COLO668 (cell line): Measurements from ENCODE around the gene ZBTB7C.
A peak's percentile ranks its signal among the peaks of the same experiment; 100 is the strongest.

Experiments used
- DNase-seq: peaks from one replicate; lab custom pipeline; 2025; ENCODE audit not compliant: unreplicated experiment; lab: John Stamatoyannopoulos, UW

ZBTB7C gene

DNA sequence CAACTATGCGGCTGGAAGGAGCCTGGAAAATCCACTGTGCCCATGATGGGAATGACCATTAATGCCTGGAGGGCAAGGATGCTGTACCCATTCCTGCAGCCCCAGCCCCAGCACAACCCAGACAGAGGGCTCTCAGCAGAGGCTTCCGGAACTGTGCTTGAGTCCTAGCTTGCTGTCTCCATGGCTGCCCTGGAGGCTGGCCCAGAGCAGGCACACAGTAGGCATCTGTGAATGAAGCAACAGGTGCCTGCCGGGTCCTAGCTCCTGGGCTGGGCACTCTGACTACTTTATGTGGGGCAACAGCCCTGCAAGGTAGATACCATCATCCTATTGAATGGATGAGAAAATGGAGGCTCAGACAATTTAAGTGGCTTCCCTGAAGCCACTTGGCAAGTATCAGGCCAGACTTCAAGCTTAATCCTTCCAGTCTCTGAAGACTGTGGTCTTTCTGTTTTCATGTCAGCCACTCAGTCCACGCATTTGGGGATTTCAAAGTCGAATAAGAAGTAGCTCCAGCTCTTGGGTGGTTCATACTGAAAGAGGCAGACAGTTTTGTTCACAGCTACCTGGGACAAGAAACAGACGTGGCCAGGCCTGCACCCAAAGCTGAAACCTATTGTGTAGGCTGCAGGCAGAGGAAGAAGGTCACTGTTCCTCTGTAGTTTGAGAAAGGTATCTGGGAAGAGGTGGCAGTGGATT is 237.5 kb downstream of the ZBTB7C start:
- no peak for DNase-seq

DNA sequence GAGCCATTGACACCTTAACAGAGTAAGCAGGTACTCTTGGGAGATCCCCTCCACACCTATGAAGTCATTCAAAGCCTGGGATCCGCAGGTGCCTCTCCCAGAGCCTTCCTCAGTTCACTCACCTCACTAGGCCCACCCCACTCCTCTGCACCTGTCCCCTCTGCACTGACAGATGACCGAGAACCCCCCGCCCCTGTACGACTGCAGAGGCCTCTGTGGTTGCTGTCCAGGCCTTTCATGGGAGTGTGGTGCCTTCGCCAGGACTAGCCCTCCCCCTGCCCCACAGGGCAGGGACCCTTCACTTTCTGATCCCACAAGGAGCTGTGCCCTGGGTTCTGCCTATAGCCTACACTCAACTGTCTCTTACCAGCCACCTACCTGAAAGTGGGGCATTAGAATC is 238.5 kb downstream of the ZBTB7C start:
- DNase-seq = no peak

DNA sequence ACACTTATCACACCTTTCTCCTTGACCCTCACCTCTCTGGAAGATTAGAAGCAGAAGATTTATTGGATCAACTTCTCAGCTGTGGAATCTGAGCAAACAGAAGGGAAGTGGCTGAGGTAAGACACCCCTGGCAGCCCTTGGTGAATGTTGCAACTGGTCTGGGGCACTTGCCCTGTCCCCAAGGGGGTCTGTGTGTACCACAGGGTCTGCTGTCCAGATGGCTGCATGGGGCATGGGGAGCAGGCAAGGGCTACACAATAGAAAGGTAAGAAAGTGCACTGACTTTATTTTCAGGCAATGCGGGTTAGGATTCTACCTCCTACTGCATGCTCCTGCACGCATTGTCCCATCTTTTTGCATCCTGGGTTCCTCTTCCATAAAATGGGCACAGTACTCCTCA is 240.3 kb downstream of the ZBTB7C start:
- no peak for DNase-seq

DNA sequence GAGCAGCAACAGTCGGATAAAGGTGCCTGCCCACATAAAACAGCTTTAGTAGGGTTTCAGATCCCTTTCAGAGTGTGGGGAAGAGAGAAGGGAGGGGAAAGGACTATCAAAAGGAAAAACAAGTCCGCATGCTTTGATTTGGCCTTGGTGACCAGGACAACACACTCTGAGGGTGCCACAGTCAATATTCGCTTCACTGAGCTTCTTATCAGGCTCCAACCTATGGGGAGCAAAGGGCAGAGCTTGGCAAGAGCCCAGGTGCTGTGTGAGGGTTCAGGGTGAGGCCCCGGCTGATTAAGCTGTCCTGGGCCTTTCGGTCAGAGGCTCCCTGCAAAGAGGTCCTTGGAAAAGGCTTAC is 241.3 kb downstream of the ZBTB7C start:
- no peak for DNase-seq

DNA sequence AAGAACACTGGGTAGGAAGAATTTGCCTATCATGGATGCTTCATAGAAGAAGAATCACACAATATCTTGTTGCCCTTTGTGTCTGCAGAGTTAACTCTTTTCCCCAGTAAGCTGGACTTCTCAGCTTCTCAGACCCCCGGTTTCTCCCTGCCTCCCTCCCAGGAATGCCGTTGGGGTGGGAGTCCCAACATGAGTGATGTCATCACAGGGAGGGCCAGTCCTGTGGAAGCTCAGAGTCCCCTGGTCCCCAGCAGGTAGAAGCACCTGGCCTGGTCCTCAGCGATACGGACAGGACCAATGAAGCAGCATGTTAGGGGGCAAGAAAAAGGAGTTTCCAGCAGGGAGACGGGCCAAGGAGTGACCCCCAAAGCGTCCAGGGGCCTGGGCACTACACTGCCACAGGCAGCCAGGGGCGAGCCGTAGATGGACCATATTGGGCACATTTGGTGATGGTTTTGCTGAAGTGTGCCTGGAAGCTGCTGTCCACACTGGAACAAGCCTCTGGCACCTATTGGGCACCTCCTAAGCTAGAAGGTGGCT is 242.8 kb downstream of the ZBTB7C start:
- DNase-seq = no peak

DNA sequence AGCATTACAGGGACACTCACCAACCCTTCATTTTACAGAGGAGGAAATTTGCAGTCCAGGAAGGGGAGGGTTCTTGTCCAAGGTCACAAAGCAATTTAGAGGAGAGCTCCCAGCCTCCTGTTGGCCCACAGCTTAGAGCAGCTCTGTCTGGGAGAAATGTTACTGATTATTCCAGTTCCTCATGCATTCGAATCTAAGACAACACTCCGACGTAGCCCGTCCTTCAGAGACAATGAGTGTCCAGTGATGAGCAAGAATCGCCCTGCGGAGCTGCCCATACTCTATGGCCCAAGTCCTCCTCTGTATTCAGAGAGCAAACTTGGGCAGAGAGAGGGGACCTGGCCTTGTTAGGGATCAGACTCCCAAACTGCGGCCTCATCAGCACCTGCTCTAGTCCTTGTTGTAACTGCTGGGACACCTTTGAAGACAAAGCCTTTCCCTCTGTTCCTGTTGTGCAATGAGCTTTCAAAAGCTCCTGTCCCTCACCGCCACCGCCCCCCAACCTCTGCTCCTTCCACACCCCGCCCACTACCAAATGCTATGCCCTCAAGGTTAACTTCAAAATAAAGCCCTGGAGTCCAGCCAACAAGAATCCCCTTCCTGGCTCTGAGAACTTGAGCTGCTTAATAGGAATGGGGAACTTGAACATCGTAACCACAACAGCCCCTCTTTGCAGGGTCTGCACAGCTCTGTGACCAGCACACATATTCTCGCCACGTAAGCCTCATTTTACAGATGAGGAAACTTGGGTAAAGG is 243.9 kb downstream of the ZBTB7C start:
- no peak for DNase-seq

DNA sequence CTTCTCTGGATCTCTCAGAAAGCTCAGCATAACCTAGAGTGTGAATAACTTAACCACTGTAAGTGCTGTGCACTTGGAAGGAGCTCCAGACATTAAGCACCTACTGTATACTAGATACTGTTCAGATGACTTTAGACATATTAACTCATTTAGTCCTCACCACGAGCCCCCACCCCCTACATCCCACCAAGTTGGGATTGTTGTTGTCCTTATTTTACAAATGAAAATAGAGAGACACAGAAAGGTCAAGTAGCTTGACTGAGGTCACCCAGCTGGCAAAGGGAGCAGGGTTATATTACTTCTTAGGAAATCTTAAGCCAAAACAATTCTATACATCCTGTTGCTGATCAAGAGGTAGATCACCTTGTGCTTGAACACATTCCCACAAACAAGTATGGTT is 244.5 kb downstream of the ZBTB7C start:
- DNase-seq = no peak

DNA sequence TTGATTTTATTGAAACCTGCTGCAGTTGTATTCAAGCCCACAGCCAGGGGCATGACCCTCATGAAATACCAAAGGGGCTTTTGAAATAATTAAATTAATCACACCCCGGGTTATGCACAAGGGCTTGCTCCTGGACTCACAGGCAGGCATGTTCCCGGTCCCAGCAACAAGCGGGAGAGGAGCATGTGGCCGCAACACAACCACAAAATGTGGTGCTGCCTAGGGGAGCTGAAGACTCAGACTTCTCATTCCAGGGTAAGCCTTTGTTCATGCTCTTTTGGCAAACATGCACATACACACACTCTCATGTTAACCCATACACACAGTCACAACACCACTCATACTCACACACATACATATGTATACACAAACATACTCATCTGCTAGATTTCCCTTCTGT is 245.1 kb downstream of the ZBTB7C start:
- DNase-seq = no peak

DNA sequence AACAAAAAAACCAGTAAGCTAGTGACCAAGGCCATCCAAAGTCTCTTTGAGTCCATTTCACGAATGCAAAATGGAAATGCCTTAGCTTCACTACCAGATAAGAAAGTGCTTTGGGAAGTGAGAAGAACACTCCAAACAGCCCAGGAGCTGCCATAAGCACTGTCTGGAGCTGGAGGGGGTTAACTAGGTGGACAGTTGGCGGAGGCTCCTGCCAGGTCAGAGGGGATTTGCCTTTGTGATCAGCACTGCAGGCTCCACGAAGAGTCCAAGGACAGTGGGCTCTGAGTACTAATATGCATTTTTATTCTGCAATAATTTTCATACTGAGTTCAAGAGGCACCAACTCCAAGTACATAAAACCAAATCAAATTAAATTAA is 245.5 kb downstream of the ZBTB7C start:
- DNase-seq = no peak

DNA sequence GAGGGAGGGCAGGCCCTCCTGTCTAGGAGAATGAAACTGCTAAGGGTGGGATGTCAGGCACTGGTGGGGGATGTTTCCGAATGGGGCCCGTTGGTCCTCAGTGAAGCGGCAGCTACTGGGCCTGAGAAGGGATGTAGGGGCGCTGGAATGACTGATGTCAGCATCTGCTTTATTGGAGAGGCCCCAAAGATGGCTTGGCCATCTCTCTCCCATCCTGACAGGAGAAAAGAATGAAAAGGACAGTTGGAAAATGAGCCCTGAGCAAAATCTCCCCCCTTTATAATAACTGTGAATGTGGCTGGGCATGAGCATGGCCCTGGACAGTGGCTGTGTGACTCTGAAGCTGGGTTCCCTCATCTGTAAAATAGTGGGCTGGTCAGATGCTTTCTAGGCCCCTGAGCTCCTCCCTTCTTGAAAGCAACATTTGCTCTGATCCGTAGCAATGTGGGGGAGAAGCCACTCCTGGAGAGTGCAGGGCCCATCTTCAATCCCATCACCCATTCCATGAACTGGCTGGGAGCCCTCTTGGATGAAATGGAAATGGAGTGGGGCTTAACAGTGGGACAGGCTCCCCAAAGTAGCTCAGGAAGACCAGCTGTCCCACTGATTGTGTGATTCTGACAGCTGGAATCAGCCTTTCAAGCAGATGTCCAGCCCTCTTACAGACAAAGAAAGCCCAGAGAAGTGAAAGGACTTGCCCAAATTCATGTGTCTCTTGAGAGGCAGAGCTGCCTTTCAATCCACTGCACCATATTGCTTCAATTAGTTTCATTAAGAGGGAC is 246.0 kb downstream of the ZBTB7C start:
- no peak for DNase-seq

DNA sequence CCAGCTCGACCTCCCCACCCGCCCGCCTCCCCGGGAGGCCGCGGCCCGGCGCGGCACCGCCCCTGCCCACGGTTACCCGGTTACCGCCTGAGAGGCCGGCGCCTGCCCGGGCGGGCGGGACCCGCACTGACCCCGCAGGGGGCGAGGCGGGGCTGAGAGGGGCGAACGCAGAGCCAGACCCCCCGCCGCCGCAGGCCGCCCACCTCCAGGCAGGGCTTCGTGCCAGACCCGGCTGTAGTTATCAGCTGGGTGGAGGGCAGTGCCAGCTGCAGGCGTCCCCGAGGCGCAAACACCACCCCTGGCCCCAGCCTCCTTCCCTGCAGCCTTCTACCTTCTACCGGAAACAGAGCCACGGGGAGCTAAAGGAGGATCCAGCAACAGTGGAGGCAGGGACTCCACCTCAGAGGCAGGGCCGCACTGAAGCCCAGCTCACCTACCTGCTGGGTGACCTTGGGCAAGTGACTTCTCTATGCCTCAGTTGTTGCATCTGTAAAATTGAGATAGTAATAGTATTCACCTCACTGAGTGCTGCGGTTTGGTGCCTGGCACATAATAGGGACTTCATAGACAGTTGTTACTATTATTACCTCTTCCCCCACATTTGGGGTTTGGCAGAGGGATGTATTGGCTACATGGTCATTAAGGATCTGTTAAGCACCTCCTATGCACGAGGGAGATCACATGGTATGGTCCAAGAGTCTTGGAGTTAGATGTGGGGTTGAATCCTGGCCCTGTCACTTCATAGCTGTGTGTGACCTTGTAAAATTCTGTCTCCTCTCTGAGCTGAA is 247.1 kb downstream of the ZBTB7C start:
- DNase-seq = peak; percentile 83

DNA sequence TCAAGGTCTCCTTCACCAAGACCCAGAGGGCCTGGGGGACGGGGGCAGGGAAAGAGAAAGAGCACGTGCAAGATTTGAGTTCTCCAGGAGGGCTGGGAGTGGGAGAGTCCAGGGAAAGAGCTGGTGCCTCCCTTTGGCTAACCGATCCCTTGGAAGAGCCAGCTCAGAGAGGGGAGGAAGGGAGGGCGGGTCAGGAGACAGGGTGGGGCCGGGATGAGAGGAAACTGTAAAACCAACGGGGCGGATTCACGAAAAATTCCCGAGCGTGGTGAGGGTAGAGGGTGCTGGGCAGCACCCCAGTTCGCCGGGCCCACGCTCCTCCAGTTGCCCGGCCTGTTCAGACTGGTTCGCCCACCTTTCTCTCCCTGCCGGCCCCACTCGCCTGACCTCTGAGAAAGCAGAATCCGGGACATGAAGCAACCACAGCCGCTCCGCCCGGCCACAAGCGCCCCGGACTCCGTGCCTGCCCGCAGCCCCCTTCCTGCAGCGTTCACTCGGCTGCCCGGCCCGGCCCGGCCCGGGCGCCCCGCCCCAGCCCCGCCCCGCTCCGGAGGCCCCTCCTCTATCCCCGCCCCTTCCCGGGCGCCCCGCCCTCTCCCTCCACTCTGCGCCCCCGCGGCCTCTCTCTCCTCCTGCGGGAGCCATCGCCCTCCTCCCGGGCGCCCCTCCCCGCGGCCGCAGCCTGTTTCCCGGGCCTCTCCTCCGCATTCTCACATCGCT is 247.8 kb downstream of the ZBTB7C start:
- peak; percentile 83 for DNase-seq

DNA sequence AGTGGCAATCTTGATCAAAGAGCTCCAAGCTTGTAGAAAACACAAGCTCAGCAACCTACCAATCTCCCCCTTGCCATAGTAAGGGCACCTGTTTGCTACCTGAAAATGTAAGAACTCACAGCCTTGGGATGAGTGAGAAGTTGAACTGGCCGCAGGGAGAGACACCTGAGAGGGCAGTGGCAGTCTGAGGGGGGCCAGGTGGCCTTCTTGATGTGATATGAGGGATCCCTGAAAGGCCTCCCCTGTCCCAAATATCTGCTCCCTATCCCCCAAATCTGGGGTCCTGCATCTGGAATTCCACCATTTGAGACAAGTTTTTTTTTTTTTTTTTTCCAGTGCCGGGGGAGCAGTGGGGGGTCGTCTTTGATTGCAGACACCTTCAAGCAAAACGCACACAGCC is 248.6 kb downstream of the ZBTB7C start:
- DNase-seq = no peak

DNA sequence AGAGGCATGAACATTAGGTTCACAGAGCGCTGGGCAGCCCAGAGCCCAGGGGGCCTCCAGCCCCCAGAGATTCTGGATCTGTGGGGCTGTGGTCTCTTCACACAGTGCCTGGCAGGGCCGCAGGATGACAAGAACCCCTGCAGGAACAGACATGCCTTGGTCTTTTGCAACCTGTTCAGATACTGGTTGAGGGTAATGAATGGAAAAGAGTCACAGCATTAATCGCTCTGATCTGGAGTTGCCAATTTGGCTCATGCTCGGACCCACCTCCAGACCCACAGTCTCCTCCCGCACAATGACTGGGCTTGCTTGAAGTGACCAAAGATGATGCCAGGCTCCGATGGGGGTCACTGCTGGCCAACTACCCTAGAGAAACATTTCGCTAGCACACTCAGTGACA is 249.4 kb downstream of the ZBTB7C start:
- no peak for DNase-seq

DNA sequence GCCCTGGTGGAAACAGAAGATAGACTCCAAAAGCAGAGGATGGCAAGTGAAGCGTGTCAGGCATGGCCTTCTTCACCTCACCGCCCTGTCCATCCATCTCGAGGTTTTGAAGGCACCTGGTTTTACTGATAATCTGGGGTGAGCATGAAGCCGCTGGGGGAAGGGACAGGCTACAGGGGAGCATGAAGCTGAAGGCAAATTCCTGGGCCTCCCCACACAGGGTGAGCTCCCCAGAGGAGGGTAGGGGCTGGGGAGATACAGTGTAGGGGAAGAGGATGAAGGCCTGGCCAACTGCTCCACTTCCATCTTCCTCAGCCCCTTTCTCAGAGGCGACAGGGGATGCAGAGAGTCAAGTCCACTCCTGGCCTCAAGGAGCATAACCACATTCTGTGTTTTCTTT is 250.5 kb downstream of the ZBTB7C start:
- no peak for DNase-seq

DNA sequence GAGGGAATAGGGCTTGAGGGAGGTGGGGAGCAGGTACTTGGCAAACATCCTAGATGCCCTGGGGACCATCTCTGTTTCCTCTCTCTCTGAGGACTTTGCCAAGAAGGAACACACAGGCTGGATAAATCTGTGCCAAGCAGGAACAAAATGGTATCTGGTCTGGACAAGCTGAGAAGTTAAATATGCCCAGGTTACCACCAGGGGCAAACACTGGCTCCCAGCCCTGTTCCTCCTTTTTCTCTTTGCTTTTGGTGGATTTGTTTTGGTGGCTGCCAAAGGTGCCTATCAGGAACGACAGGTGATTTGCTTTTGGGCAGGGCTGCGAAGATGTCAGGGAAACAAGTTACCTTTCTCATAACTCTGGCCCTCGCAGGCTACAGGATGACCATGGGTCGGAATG is 251.2 kb downstream of the ZBTB7C start:
- DNase-seq = no peak

DNA sequence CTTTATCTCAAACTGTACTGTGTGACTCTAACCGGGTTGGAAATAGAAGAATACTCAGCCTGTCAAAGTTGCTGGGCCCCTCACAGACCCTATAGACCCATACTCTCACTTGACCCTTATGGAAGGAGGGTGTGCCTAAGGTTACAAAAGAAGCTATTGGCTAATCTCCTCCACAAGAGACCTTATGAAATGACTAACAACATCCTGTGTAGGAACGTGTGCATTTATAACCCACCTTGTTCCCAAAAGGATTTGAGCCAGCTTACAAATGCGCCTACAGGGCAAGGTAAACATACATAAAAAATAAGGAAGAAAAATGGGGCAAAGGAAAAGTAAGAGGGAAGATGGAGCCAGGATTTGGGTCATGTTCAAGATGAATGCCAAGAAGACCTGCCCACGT is 253.3 kb downstream of the ZBTB7C start:
- DNase-seq = no peak

DNA sequence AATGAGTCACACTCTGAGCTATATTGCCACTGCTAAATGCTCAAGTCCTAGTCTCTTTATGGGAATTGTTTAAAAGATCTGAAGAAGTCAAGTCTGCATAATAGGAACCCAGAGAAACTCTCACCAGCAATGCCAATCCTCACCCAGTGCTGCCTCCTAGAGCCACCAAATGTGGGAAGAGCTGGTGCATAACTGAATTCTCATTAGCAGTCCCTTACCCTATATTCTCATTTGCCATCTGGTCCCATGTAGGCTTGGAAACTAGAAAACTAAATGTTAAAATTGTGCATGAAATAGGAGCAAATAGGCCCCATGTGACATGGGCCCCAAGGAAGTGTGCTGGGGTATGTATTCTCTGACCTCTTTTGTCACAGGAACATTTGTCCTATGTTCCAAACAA is 254.4 kb downstream of the ZBTB7C start:
- no peak for DNase-seq

DNA sequence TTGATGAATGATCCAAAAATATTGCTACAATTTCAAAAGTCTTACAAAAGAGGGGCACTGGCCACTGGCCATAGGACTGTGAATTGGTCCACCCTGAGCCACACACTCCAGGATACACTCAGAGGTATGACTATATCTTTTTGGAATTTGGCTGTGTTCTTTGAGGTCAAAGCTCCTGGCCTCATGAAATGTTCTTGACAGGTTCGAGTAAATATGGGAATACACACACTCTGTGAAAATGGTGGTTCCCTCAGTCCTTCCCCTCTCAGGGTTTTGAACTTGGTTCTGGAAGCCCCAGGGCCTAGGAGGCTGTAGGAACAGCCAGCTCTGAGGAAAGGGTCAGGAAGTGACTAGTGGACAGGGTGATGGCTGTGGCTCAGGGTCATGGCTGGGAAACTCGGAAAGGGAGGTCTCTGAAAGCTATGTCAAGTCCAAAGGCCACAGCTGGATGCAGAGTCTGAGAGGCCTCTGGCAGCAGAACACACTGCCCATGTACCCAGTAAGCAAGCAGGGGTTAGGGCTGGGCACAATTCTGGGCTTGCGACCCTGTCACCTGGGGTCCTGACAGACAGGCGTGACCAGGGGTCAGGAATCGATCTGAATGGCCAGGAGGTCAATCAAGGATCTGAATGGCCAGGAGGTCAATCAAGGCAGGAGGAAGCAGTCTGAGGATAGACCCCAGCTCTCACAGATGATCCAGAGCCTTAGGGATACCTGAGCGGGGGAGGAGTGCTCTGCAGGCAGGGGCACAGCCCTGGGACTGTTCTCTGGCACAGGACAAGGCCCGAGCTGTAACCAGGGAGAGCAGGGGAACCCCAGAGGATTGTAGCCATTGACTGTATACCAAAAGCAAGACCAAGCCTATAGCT is 255.3 kb downstream of the ZBTB7C start:
- no peak for DNase-seq

DNA sequence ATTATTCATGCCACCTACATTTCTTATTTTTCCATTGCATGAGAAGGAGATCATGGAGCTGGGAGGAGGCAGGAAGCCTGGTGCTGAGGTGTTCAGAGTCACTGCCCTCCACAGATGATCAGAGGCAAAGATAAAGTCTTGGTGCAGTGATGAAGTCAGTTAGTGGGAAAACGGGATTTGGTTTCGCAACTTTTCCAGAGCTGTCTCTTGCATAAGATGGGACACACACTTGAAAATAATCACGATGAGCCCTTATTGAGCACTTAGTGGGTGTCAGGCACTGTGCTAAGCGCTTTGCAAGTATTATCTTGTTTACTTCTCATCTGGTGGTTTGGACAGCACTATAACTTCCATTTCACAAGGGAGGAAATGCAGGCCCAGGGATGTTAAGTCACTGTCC is 256.6 kb downstream of the ZBTB7C start:
- DNase-seq = no peak
